Ascending aorta (tissue), 2 donors: ENCODE data around the gene SLC6A20. TPM values are rescaled to one million over a fixed set of nuclear protein-coding genes. Genes with fewer than 3 reads are reported as not detected.

Experiments
- DNase-seq, 2 donors: peaks; one replicate each; pipeline ENCODE4 v3.0.0-alpha.2; 2019; ENCODE audit warnings: low spot score in 2 of 2
- H3K27ac ChIP-seq, 2 donors: fragments of 200-600 bp; sonication (generic); one replicate each; pipeline ENCODE4 v1.5.1; 2016 to 2017; ENCODE audit warnings: mild to moderate bottlenecking in 1 of 2
- H3K27me3 ChIP-seq: fragments of 200-600 bp; sonication (generic); one replicate; pipeline ENCODE4 v1.5.1; 2017
- H3K36me3 ChIP-seq, 2 donors: fragments of 200-600 bp; sonication (generic); one replicate each; pipeline ENCODE4 v1.5.1; 2016
- H3K4me1 ChIP-seq, 2 donors: fragments of 200-600 bp; sonication (generic); one replicate each; pipeline ENCODE4 v1.5.1; 2016 to 2017; ENCODE audit warnings: mild to moderate bottlenecking in 1 of 2
- H3K4me3 ChIP-seq, 2 donors: fragments of 200-600 bp; sonication (generic); one replicate each; pipeline ENCODE4 v1.5.1; 2016 to 2017; ENCODE audit warnings: mild to moderate bottlenecking in 1 of 2
- H3K9me3 ChIP-seq, 2 donors: fragments of 200-600 bp; sonication (generic); one replicate each; pipeline ENCODE4 v1.5.1; 2016
- CTCF ChIP-seq, 3 experiments: fragments of 200-600 bp in 2 of 3; fragments of 450-650 bp in 1 of 3; sonication (generic) in 2 of 3; IDR thresholded peaks; one replicate each; pipeline ENCODE4 v1.5.1; 2016 to 2019; ENCODE audit warnings: antibody characterized with exemption in 3 of 3, mild to moderate bottlenecking in 1 of 3, moderate library complexity in 1 of 3
- intact Hi-C: fragments of 100-400 bp; cut with DNase I; formaldehyde crosslinking; loops from one replicate; pipeline ENCODE4 v1.15.1; 2023
- total RNA-seq: library from RNA; depleted of rRNA; stranded (reverse); fragments of >200 nt; gene quantifications from one replicate; pipeline ENCODE4 v1.1.0, GENCODE V29; 2016

Gene SLC6A20
- total RNA-seq, 1 donor from 2014 or later: not detected

GRCh38 chr3:45741247-45741646 is 55.1 kb downstream of the SLC6A20 start:
- H3K36me3 ChIP-seq: peaks cover 61 to 85% of the 10 kb centered on the region in 2 donors
- no peaks in the 10 kb centered on the region for H3K9me3 ChIP-seq
- no peak for TF ChIP-seq CTCF (IDR thresholded peaks at IDR 0.05)
- no peaks in the 10 kb centered on the region for H3K4me1 ChIP-seq
- no peak overlapping the region for H3K27ac ChIP-seq
- no peak overlapping the region for H3K4me3 ChIP-seq
- no peaks in the 10 kb centered on the region for H3K27me3 ChIP-seq
- DNase-seq: no peak
- intact Hi-C loops: no loop called here

GRCh38 chr3:45739991-45740390 is 56.3 kb downstream of the SLC6A20 start:
- H3K4me3 ChIP-seq: no peak overlapping the region
- peaks cover 64 to 85% of the 10 kb centered on the region in 2 donors for H3K36me3 ChIP-seq

GRCh38 chr3:45737234-45737633 is 59.1 kb downstream of the SLC6A20 start:
- DNase-seq: no peak
- no peaks in the 10 kb centered on the region for H3K27me3 ChIP-seq
- TF ChIP-seq CTCF (IDR thresholded peaks at IDR 0.05): no peak
- no peak overlapping the region for H3K27ac ChIP-seq
- H3K36me3 ChIP-seq: peaks cover 60 to 94% of the 10 kb centered on the region in 2 donors
- H3K4me1 ChIP-seq: no peaks in the 10 kb centered on the region
- H3K4me3 ChIP-seq: no peak overlapping the region
- H3K9me3 ChIP-seq: no peaks in the 10 kb centered on the region
- intact Hi-C loops: no loop called here

More at GRCh38 chr3:45739991-45740390, 56.3 kb downstream of the SLC6A20 start:
- DNase-seq: no peak
- Histone ChIP-seq H3K4me1 (no peaks in the 10 kb centered on the region), H3K9me3 (no peaks in the 10 kb centered on the region), H3K27me3 (no peaks in the 10 kb centered on the region), H3K27ac (no peak overlapping the region)
- intact Hi-C loops: no loop called here
- TF ChIP-seq CTCF (IDR thresholded peaks at IDR 0.05): no peak

GRCh38 chr3:45736707-45737106 is 59.6 kb downstream of the SLC6A20 start:
- no peaks in the 10 kb centered on the region for H3K4me1 ChIP-seq
- H3K9me3 ChIP-seq: no peaks in the 10 kb centered on the region
- H3K27me3 ChIP-seq: no peaks in the 10 kb centered on the region
- H3K4me3 ChIP-seq: no peak overlapping the region
- H3K27ac ChIP-seq: no peak overlapping the region
- intact Hi-C loops: no loop called here
- no peak for DNase-seq
- no peak for TF ChIP-seq CTCF (IDR thresholded peaks at IDR 0.05)
- H3K36me3 ChIP-seq: peaks cover 62 to 96% of the 10 kb centered on the region in 2 donors

- intact Hi-C loops: no loop called here
- DNase-seq: no peak
- no peaks in the 10 kb centered on the region for H3K27me3 ChIP-seq
- no peak for TF ChIP-seq CTCF (IDR thresholded peaks at IDR 0.05)
- H3K4me1 ChIP-seq: no peaks in the 10 kb centered on the region
- H3K36me3 ChIP-seq: peaks cover 37 to 56% of the 10 kb centered on the region in 2 donors
- no peak overlapping the region for H3K4me3 ChIP-seq
- H3K9me3 ChIP-seq: no peaks in the 10 kb centered on the region
- H3K27ac ChIP-seq: no peak overlapping the region
Observed at GRCh38 chr3:45730409-45731154, 65.8 kb downstream of the SLC6A20 start.
